Measurements from ENCODE around the gene AMZ2.

Gene AMZ2

DNA sequence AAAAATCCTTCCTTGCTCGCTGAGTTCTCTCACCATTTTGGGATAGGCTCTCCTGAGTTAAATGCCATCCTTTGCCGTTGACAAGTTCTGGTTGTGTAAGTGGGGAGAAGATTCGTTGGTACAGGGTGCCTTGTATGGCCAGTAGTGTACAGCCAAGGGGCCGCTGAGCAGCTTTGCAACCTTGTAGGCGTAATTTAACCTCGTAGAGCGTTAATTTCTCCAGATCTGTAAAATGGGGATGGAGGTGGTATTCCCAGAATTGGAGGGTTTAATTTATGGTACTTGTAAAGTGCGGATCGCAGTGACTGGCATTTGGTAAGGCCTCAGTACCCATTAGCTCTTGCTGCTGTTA is 44.8 kb downstream of the AMZ2 start:
- no peak for DNase-seq

DNA sequence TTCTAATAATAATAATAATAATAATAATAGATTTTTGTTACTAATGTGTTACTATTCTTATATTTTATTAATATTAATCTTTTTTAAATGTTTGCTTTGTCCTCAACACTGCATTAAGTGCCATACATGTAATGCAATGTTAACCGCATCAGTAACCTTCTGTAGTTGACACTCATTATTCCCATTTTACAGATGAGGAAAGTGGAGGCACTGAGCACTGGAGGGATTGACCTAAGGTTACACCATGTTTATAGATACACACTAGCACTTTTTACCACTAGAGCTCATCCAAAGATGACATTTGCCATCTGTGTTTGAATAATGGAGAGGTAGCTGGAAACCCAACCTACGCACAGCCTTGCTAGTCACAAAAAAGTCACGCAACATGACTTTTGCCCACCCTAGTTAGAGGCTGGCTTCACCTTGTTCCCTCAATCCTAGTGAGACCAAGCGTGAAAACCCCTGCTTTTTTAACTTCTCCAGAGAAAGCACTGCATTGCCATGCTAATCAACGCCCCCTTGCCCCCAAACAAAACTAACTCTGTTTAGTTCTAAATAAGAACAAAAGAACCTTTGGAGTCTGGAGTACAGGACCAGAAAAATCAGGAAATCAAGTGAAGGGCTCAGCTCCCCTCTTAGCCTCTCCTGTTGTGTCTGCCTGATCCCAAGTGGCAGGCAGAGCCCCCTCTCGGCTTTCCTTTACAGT is 45.8 kb downstream of the AMZ2 start:
- DNase-seq, result no peak

DNA sequence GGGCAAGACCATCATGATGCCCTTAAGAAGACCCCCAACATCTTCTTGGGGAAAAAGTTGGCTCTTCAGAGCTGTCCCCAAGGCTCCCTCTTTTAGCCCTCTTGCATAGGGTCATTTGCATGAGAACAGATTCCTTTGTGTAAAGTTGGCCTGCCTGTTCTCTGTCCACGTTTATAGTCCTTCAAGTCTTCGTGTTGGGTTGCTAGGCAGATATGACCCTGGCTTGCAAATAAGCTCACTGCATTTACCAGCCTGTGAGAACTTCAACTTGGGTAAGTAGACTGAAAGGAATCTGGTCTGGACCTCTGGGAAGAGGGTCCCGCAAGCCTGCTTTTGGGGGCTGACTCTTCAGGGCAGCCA is 46.3 kb downstream of the AMZ2 start:
- no peak for DNase-seq

DNA sequence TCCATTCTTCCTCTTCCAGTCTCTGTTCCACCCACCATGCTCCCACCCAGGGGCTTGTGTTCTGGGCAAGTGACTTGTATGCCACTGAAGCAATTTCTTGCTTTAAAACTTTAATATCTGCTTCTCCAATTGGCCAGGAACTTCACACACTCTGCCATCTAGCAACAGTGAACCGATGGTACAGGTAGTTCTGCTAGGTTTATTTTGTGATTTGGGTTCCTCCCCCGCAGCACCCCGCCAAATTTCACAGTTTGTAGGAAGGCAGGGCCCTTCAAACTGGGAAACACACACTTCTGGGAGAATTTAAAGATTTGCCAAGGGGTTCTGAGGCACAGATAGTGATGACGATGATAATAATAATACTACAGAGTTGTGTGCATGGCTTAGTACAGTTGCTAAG is 46.8 kb downstream of the AMZ2 start:
- no peak for DNase-seq

DNA sequence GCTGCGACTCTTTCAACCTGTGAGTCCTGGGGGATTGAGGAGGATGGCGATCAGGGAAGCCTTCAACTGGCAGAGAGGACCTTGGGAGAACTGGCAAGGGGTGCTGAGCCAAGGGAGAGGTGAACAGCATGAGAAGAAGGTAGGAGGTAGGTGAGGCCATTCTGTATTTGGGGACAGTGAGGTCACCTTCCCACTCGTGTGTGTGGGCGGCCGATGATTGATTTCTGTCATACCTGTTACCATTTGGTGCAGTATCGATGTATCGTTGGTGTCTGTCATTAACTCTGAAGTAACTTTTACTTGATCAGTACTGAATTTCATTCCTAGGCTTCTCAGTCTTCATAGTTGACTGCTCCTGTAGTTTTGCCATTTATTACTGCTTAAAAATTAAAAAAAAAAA is 47.2 kb downstream of the AMZ2 start:
- no peak for DNase-seq

DNA sequence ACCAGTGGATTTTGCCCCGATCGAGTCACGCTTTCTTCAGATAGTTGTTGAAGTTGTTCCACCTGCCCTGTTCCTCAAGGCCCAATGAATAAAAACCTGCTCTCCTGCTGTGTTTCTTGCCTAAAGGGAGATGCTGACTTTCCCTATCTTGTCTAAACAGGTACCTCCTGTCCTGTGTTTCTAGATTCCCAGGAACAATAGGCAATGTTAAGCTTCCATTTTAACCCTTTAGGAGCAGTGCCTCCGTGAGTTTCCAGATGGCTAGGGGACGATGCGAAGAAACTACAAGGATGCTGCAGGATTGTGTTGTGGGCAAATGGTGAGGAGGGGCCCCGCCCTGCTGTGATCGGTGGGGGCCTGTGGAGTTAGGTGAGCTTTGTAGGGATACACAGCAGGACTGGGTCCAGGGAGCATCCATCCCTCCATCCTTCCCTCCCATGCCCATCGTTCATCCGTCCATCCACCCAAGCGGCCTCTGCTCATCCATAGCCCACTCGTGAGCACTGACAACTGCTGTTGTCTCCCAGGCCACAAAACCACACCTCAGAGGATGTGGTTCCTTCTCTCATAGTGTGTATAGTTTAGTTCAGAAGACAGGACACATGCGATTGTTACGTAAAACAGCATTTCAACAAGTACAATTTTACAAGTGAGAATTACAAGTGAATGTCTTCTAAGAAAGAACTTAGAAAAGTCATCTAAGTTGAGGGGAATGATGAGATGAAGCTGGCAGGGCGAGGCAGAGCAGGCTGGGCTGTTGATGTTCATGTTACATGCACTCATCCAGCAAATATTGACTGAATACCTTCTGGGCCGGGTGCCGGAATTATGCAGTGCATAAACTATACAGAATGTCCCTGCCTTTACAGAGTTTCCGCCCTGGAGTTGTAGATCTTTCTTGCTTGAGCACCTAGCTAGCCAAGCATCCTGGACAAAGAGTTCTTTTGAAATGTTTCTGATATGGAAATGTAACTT is 48.7 kb downstream of the AMZ2 start:
- DNase-seq, result no peak

DNA sequence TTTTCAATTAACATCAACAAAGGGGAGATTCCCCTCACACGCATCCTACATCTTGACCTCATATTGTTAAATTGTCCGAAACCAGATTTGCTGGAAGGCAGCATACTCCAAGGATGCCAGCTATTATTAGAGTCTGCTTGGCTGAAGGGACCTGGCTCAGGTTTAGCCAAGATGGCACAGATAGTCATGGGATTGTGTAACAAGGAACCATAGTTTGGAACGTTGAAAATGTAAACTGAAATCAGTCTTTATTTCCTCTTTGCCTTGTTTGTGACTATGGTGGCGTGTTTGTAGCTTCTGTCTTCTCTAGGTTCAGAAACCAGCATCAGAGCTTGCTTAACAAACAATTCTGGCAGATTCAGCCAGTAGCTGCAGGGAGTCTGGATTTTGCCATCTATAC is 49.4 kb downstream of the AMZ2 start:
- DNase-seq, result no peak

DNA sequence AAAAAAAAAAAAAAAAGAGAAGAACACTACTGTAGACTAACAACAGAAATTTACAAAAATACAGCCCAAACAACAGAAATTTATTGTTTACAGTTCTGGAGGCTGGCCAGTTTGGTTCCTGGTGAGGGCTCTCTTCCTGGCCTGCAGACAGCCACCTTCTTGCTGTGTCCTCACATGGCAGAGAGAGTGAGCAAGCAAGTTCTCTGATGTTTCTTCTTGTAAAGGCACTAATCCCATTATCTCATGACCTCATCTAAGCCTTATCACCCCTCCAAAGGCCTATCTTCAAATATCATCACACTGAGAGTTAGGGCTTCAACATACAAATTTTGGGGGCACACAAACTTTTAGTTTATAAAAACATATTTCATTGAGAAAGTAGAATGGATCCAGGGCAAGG is 50.8 kb downstream of the AMZ2 start:
- DNase-seq, result no peak

DNA sequence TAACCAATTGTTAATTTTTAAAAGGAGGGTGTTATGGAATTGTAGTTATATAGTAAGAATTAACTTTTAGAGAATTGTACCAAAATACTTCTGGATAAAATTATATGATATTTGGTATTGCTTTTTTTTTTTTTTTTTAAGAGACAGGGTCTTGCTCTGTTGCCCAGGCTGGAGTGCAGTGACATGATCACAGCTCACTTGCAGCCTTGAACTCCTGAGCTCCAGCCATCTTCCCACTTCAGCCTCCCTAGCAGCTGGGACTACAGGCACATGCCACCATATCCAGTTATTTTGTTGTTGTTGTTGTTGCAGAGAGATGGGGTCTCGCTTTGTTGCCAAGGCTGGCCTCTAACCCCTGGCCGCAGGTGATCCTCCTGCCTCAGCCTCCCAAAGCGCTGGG is 52.0 kb downstream of the AMZ2 start:
- DNase-seq, result no peak

DNA sequence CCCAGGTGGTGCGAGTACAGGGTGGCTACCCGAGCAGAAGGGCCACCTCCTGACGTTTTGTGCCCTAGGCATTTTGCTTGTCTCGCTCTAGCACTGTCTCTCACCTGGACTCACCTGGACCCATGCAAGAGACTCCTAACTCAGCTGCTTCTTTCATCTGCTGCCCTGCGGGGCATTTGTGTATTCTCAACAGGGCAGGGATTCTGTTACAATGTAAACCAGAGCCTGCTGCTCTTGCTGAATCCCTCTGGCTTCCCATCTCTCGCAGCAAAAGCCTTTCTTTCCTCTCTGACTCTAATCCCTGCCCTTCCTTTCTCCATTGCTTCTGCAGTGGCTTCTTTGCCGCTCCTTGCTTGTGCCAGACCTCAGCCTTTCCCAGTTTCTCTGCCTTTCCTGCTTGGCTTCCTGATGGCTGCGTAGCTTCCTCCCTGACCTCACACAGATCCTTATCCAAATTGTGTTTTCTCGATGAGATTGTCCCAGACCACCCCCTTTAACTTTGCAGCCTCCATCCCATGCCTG is 53.7 kb downstream of the AMZ2 start:
- DNase-seq, result no peak

DNA sequence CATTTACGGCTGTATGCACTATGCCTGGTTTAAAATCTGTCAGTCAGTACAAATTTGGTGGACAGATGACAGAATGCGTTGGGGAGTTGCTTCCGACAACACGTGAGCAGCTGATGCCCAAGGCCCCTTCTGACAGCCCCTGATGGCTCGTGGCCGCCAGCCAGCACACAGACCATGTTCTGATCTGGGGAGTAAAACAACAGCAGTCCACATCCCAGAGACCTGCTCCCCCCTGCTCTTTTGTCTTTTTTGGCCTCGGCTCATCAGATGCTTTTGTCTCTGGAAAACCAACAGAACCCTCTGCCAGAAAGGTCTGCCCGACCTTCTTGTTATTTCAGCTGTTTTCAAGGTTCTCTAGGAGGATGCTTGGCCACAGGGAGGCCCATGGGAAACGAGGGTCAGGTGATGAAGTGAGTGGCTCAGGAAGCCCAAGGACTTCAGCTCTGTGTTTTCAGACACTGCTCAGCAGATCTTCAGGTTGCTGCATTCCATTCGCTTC is 54.3 kb downstream of the AMZ2 start:
- DNase-seq, result no peak

DNA sequence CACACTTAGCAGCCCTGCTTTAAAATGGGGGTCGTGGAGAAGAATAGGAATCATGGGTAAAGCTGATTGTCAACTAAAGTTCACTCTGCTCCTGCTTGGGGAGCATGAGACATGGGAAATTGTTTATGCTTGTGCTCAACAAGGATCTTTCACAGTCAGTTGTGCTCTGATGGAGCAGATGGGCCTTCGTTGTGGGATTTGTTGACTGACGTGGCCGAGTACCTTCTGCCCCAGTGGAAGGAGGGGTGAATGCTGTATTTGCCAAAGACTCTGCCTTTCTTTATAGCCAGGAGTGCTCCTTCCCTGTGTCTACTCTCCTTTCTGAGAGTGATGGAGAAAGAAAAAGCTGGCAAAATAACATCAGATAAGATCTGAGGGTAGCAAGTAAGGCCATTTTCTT is 54.8 kb downstream of the AMZ2 start:
- no peak for DNase-seq

DNA sequence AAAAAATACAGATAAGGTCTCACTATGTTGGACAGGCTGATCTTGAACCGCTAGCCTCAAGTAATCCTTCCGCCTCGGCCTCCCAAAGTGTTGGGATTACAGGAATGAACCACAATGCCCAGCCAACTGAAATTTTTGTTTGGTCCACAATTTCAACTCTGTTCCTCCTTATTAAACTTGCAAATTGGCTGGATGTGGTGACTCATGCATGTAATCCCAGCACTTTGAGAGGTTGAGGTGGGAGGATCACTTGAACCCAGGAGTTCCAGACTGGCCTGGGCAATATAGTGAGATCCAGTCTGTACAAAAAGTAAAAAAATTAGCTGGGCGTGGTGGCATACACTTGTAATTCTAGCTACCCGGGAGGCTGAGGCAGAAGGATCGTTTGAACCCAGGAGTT is 56.9 kb downstream of the AMZ2 start:
- no peak for DNase-seq

DNA sequence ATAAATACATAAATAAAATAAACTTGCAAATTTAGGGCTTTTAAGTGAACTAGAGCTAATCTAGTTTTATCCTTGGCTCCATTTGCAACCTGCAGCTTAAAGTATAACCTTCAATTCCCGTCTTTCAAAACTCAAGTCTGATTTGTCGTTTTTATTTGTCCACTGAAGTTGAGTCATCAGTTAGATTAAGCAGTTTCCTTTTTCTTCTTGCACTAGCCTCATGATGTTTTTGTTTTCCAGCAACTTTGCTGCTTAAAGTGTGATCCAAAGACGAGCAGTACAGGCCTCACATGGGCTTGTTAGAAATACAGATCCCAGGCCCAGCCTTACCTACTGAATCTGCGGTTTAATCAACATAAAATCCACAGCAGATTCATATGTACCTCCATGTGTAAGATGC is 57.3 kb downstream of the AMZ2 start:
- no peak for DNase-seq

Measured in GOT3 (cell line).